Activated CD4-positive, alpha-beta T cell treated with anti-CD3 and anti-CD28 coated beads, Interleukin-2, amount 10 ng/mL, durations not matched to agents 24 days and 14 days (primary cell): Measurements from ENCODE around the gene ZNF177. TPM values are rescaled to one million over a fixed set of nuclear protein-coding genes. Genes with fewer than 3 reads are reported as not detected.
"Not testable (repeated sequence)": the region's sequence is repeated elsewhere in the genome, so short reads cannot be mapped to it uniquely, and the experiment has no call there.

Source experiments
- DNase-seq: peaks from one replicate; pipeline ENCODE4 v3.0.0; 2022
- H3K27ac Mint-ChIP-seq: one replicate; pipeline ENCODE4 v1.8.0; 2022; ENCODE audit warnings: mild to moderate bottlenecking, mixed read lengths
- H3K27me3 Mint-ChIP-seq: one replicate; pipeline ENCODE4 v1.8.0; 2022; ENCODE audit warnings: mixed read lengths
- H3K36me3 Mint-ChIP-seq: one replicate; pipeline ENCODE4 v1.8.0; 2022; ENCODE audit warnings: low read depth, mild to moderate bottlenecking, mixed read lengths
- H3K4me1 Mint-ChIP-seq: one replicate; pipeline ENCODE4 v1.8.0; 2021; ENCODE audit warnings: mixed read lengths
- H3K4me3 Mint-ChIP-seq: one replicate; pipeline ENCODE4 v1.8.0; 2022; ENCODE audit warnings: mild to moderate bottlenecking, moderate library complexity, mixed read lengths
- H3K9me3 Mint-ChIP-seq: one replicate; pipeline ENCODE4 v1.8.0; 2021; ENCODE audit warnings: mixed read lengths
- intact Hi-C: fragments of 100-400 bp; cut with micrococcal nuclease; formaldehyde crosslinking; loops from one replicate; pipeline ENCODE4 v1.15.1; 2023
- total RNA-seq: library from RNA; stranded (reverse); gene quantifications from 2 replicates; pipeline ENCODE4 v1.2.3, GENCODE V29; 2022

ZNF177 gene
- 0.09 TPM in 1 of 2 replicates, not detected in the other for total RNA-seq

GRCh38 chr19:9362905-9363304 lies at the start of gene ZNF177:
Gene ZNF177, plus strand, starts transcription at chr19:9363013. Its CDS starts 15,299 bp downstream, at chr19:9378312.
- intact Hi-C loops: no loop called here
- H3K9me3 Mint-ChIP-seq: peaks cover 37% of the 10 kb centered on the region
- H3K36me3 Mint-ChIP-seq: no peaks in the 10 kb centered on the region
- DNase-seq: no peak
- no peaks in the 10 kb centered on the region for H3K4me1 Mint-ChIP-seq
- no peak within 1 kb of the TSS for H3K4me3 Mint-ChIP-seq
- H3K27ac Mint-ChIP-seq: no peak within 1 kb of the TSS
- H3K27me3 Mint-ChIP-seq: no peaks in the 10 kb centered on the region

GRCh38 chr19:9313756-9314155 lies 49.1 kb upstream of the ZNF177 start:
- Mint-ChIP-seq H3K27me3 (no peaks in the 10 kb centered on the region), H3K4me1 (peaks cover 7% of the 10 kb centered on the region), H3K36me3 (peaks cover 3% of the 10 kb centered on the region), H3K4me3 (no peak overlapping the region), H3K27ac (no peak overlapping the region), H3K9me3 (peaks cover 24% of the 10 kb centered on the region)
- no peak for DNase-seq
- intact Hi-C loops: loop anchor here (5.0 kb wide), 1 partner anchor 479 kb away; no protein-coding TSS in a partner anchor

GRCh38 chr19:9321338-9321737 lies 41.5 kb upstream of the ZNF177 start:
- Mint-ChIP-seq H3K36me3 (peaks cover 21% of the 10 kb centered on the region), H3K4me1 (peaks cover 9% of the 10 kb centered on the region), H3K27ac (no peak overlapping the region), H3K4me3 (no peak overlapping the region), H3K9me3 (peaks cover 21% of the 10 kb centered on the region), H3K27me3 (no peaks in the 10 kb centered on the region)
- DNase-seq: peak; percentile 50
- intact Hi-C loops: loop anchor here (5.0 kb wide), 1 partner anchor 261 kb away; the partner anchor contains the start of gene ZNF121

- not testable (repeated sequence) for DNase-seq, H3K4me3 Mint-ChIP-seq, H3K4me1 Mint-ChIP-seq, H3K27ac Mint-ChIP-seq, H3K27me3 Mint-ChIP-seq
- peaks cover 21% of the 10 kb centered on the region for H3K36me3 Mint-ChIP-seq
- H3K9me3 Mint-ChIP-seq: peaks cover 21% of the 10 kb centered on the region
- intact Hi-C loops: loop anchor here (5.0 kb wide), 1 partner anchor 261 kb away; the partner anchor contains the start of gene ZNF121
Observed at GRCh38 chr19:9321756-9322155, 41.1 kb upstream of the ZNF177 start.

GRCh38 chr19:9322201-9322600 lies 40.6 kb upstream of the ZNF177 start:
- DNase-seq, H3K27ac Mint-ChIP-seq, H3K4me1 Mint-ChIP-seq, H3K27me3 Mint-ChIP-seq: not testable (repeated sequence)
- Mint-ChIP-seq H3K36me3 (peaks cover 21% of the 10 kb centered on the region), H3K4me3 (peak overlapping the region; percentile 17), H3K9me3 (peaks cover 21% of the 10 kb centered on the region)
- intact Hi-C loops: loop anchor here (5.0 kb wide), 1 partner anchor 260 kb away; the partner anchor contains the start of gene ZNF121

GRCh38 chr19:9323557-9323918 lies 39.3 kb upstream of the ZNF177 start:
- H3K27ac Mint-ChIP-seq: peak overlapping the region; percentile 94
- no peak for DNase-seq
- H3K9me3 Mint-ChIP-seq: peaks cover 21% of the 10 kb centered on the region
- peak overlapping the region; percentile 93 for H3K4me3 Mint-ChIP-seq
- peaks cover 29% of the 10 kb centered on the region for H3K36me3 Mint-ChIP-seq
- H3K27me3 Mint-ChIP-seq: no peaks in the 10 kb centered on the region
- intact Hi-C loops: loop anchor here (5.0 kb wide), 1 partner anchor 259 kb away; the partner anchor contains the start of gene ZNF121
- H3K4me1 Mint-ChIP-seq: peaks cover 9% of the 10 kb centered on the region

- Mint-ChIP-seq H3K4me3 (peak within 1 kb of the TSS; percentile 93), H3K4me1 (peaks cover 9% of the 10 kb centered on the region), H3K27ac (peak within 1 kb of the TSS; percentile 94), H3K36me3 (peaks cover 33% of the 10 kb centered on the region), H3K27me3 (no peaks in the 10 kb centered on the region), H3K9me3 (peaks cover 21% of the 10 kb centered on the region)
- intact Hi-C loops: loop anchor here (1.0 to 5.0 kb wide), 3 partner anchors 15 to 258 kb away; partner anchors contain the start of genes ZNF121, ZNF266 and ZNF699
- peak; percentile 98 for DNase-seq
Observed at GRCh38 chr19:9323919-9324583, 38.8 kb upstream of the ZNF177 start, which contains the start of gene ZNF559. Gene ZNF559, plus strand, starts transcription at chr19:9324179. Its CDS starts 14,371 bp downstream, at chr19:9338550.

GRCh38 chr19:9324584-9324962 lies 38.2 kb upstream of the ZNF177 start:
- H3K4me1 Mint-ChIP-seq: peaks cover 9% of the 10 kb centered on the region
- intact Hi-C loops: loop anchor here (1.0 to 5.0 kb wide), 3 partner anchors 15 to 258 kb away; partner anchors contain the start of genes ZNF121, ZNF266 and ZNF699

GRCh38 chr19:9329999-9330398 lies 32.8 kb upstream of the ZNF177 start:
- H3K27ac Mint-ChIP-seq: no peak overlapping the region
- H3K27me3 Mint-ChIP-seq: no peaks in the 10 kb centered on the region
- intact Hi-C loops: no loop called here
- DNase-seq: no peak
- H3K9me3 Mint-ChIP-seq: peaks cover 19% of the 10 kb centered on the region
- H3K4me1 Mint-ChIP-seq: peaks cover under 1% of the 10 kb centered on the region
- peaks cover 41% of the 10 kb centered on the region for H3K36me3 Mint-ChIP-seq
- no peak overlapping the region for H3K4me3 Mint-ChIP-seq

More at GRCh38 chr19:9324584-9324962, 38.2 kb upstream of the ZNF177 start:
- H3K27me3 Mint-ChIP-seq: no peaks in the 10 kb centered on the region
- peaks cover 33% of the 10 kb centered on the region for H3K36me3 Mint-ChIP-seq
- DNase-seq: no peak
- H3K4me3 Mint-ChIP-seq: peak overlapping the region; percentile 93
- peak overlapping the region; percentile 94 for H3K27ac Mint-ChIP-seq
- H3K9me3 Mint-ChIP-seq: peaks cover 21% of the 10 kb centered on the region

- DNase-seq: no peak
- H3K4me1 Mint-ChIP-seq: no peaks in the 10 kb centered on the region
- intact Hi-C loops: no loop called here
- no peak overlapping the region for H3K4me3 Mint-ChIP-seq
- H3K36me3 Mint-ChIP-seq: peaks cover 50% of the 10 kb centered on the region
- no peaks in the 10 kb centered on the region for H3K27me3 Mint-ChIP-seq
- no peak overlapping the region for H3K27ac Mint-ChIP-seq
- H3K9me3 Mint-ChIP-seq: peaks cover 33% of the 10 kb centered on the region
Observed at GRCh38 chr19:9342610-9343304, 20.1 kb upstream of the ZNF177 start.

GRCh38 chr19:9345005-9345404 lies 17.8 kb upstream of the ZNF177 start:
- Mint-ChIP-seq H3K9me3 (peaks cover 27% of the 10 kb centered on the region), H3K36me3 (peaks cover 36% of the 10 kb centered on the region), H3K27me3 (no peaks in the 10 kb centered on the region), H3K4me3 (no peak overlapping the region), H3K4me1 (no peaks in the 10 kb centered on the region), H3K27ac (no peak overlapping the region)
- DNase-seq: no peak
- intact Hi-C loops: no loop called here

- DNase-seq: no peak
- Mint-ChIP-seq H3K4me3 (no peak overlapping the region), H3K36me3 (peaks cover 10% of the 10 kb centered on the region), H3K27me3 (no peaks in the 10 kb centered on the region), H3K27ac (no peak overlapping the region), H3K4me1 (no peaks in the 10 kb centered on the region), H3K9me3 (peaks cover 16% of the 10 kb centered on the region)
- intact Hi-C loops: no loop called here
Observed at GRCh38 chr19:9348253-9348652, 14.6 kb upstream of the ZNF177 start.

- DNase-seq: peak; percentile 34
- Mint-ChIP-seq H3K9me3 (peaks cover 13% of the 10 kb centered on the region), H3K36me3 (peaks cover 7% of the 10 kb centered on the region), H3K4me3 (no peak overlapping the region), H3K27me3 (no peaks in the 10 kb centered on the region), H3K4me1 (no peaks in the 10 kb centered on the region), H3K27ac (no peak overlapping the region)
- intact Hi-C loops: no loop called here
Observed at GRCh38 chr19:9348671-9349070, 14.1 kb upstream of the ZNF177 start.

GRCh38 chr19:9352505-9352904 lies 10.3 kb upstream of the ZNF177 start:
- Mint-ChIP-seq H3K36me3 (peaks cover 6% of the 10 kb centered on the region), H3K9me3 (peaks cover 11% of the 10 kb centered on the region)

More at GRCh38 chr19:9352505-9352904, 10.3 kb upstream of the ZNF177 start:
- Mint-ChIP-seq H3K27ac (no peak overlapping the region), H3K4me1 (no peaks in the 10 kb centered on the region), H3K27me3 (no peaks in the 10 kb centered on the region), H3K4me3 (no peak overlapping the region)
- intact Hi-C loops: no loop called here
- no peak for DNase-seq
